ENCODE measurements around the gene C8G. TPM values are rescaled to one million over a fixed set of nuclear protein-coding genes. Genes with fewer than 3 reads are reported as not detected.

C8G gene
- total RNA-seq, 2 donors from 2014 or later, result 2.4 to 2.5 TPM

GRCh38 chr9:136988872-136989271, 43.8 kb downstream of the C8G start:
- no peak for ATAC-seq
- Mint-ChIP-seq H3K27me3 (peaks cover 5% of the 10 kb centered on the region in 2 donors), H3K27ac (no peak overlapping the region), H3K4me1 (ENCODE audit: low read depth in 2 of 2) (peaks cover 19 to 25% of the 10 kb centered on the region in 2 donors), H3K4me3 (no peak overlapping the region), H3K36me3 (no peaks in the 10 kb centered on the region), H3K9me3 (no peaks in the 10 kb centered on the region)
- DNase-seq (ENCODE audit: low spot score), result no peak

- DNase-seq (ENCODE audit: low spot score), result no peak
- no peaks in the 10 kb centered on the region for H3K9me3 Mint-ChIP-seq
- peaks cover 0 to 2% of the 10 kb centered on the region in 2 donors for H3K27me3 Mint-ChIP-seq
- H3K4me3 Mint-ChIP-seq, result peak overlapping the region; percentile 81
- no peak for ATAC-seq
- peak overlapping the region; percentile 60 to 80 for H3K27ac Mint-ChIP-seq
- no peaks in the 10 kb centered on the region for H3K36me3 Mint-ChIP-seq
- H3K4me1 Mint-ChIP-seq (ENCODE audit: low read depth in 2 of 2), result peaks cover 18 to 24% of the 10 kb centered on the region in 2 donors
These were observed 45.3 kb downstream of the C8G start for GRCh38 chr9:136990242-136990911.

- ATAC-seq, result peak; percentile 91 to 94
- peak; percentile 96 for DNase-seq (ENCODE audit: low spot score)
These were observed 47.2 kb downstream of the C8G start, which contains the start of gene PAXX for GRCh38 chr9:136991993-136992818. PAXX (plus strand) TSS chr9:136992422; CDS start chr9:136992444, 22 bp downstream.

GRCh38 chr9:136992819-136993369, 47.9 kb downstream of the C8G start:
- Mint-ChIP-seq H3K4me3 (peak overlapping the region; percentile 81), H3K9me3 (no peaks in the 10 kb centered on the region), H3K27ac (peak overlapping the region; percentile 67 to 70), H3K36me3 (no peaks in the 10 kb centered on the region), H3K27me3 (peaks cover 0 to 2% of the 10 kb centered on the region in 2 donors), H3K4me1 (ENCODE audit: low read depth in 2 of 2) (peaks cover 23 to 33% of the 10 kb centered on the region in 2 donors)
- no peak for ATAC-seq
- DNase-seq (ENCODE audit: low spot score), result no peak

More at GRCh38 chr9:136991993-136992818, 47.2 kb downstream of the C8G start, which contains the start of gene PAXX:
- H3K4me1 Mint-ChIP-seq (ENCODE audit: low read depth in 2 of 2), result peaks cover 18 to 27% of the 10 kb centered on the region in 2 donors
- peaks cover 0 to 2% of the 10 kb centered on the region in 2 donors for H3K27me3 Mint-ChIP-seq
- H3K36me3 Mint-ChIP-seq, result no peaks in the 10 kb centered on the region
- peak within 1 kb of the TSS; percentile 81 for H3K4me3 Mint-ChIP-seq
- H3K9me3 Mint-ChIP-seq, result no peaks in the 10 kb centered on the region
- peak within 1 kb of the TSS; percentile 80 to 88 for H3K27ac Mint-ChIP-seq

- Mint-ChIP-seq H3K4me1 (ENCODE audit: low read depth in 2 of 2) (peaks cover 34 to 42% of the 10 kb centered on the region in 2 donors), H3K27ac (peak overlapping the region; percentile 59 to 67), H3K27me3 (peaks cover 0 to 2% of the 10 kb centered on the region in 2 donors), H3K4me3 (peak overlapping the region; percentile 81), H3K36me3 (no peaks in the 10 kb centered on the region), H3K9me3 (no peaks in the 10 kb centered on the region)
- DNase-seq (ENCODE audit: low spot score) (no peak), ATAC-seq (no peak)
These were observed 49.3 kb downstream of the C8G start for GRCh38 chr9:136994180-136994887.

GRCh38 chr9:136994888-136995230, 49.8 kb downstream of the C8G start:
- ATAC-seq (no peak), DNase-seq (ENCODE audit: low spot score) (no peak)
- H3K36me3 Mint-ChIP-seq, result no peaks in the 10 kb centered on the region
- H3K27ac Mint-ChIP-seq, result no peak overlapping the region
- no peaks in the 10 kb centered on the region for H3K27me3 Mint-ChIP-seq
- no peaks in the 10 kb centered on the region for H3K9me3 Mint-ChIP-seq
- no peak overlapping the region for H3K4me3 Mint-ChIP-seq
- peaks cover 36 to 41% of the 10 kb centered on the region in 2 donors for H3K4me1 Mint-ChIP-seq (ENCODE audit: low read depth in 2 of 2)

- H3K27me3 Mint-ChIP-seq, result no peaks in the 10 kb centered on the region
- ATAC-seq (no peak), DNase-seq (ENCODE audit: low spot score) (no peak)
- H3K27ac Mint-ChIP-seq, result no peak overlapping the region
- H3K36me3 Mint-ChIP-seq, result no peaks in the 10 kb centered on the region
- peaks cover 39 to 45% of the 10 kb centered on the region in 2 donors for H3K4me1 Mint-ChIP-seq (ENCODE audit: low read depth in 2 of 2)
- no peaks in the 10 kb centered on the region for H3K9me3 Mint-ChIP-seq
- no peak overlapping the region for H3K4me3 Mint-ChIP-seq
These were observed 50.3 kb downstream of the C8G start for GRCh38 chr9:136995362-136995761.

- Mint-ChIP-seq H3K4me1 (ENCODE audit: low read depth in 2 of 2) (peaks cover 39 to 46% of the 10 kb centered on the region in 2 donors), H3K4me3 (peak overlapping the region; percentile 61), H3K27me3 (no peaks in the 10 kb centered on the region), H3K9me3 (no peaks in the 10 kb centered on the region), H3K27ac (peak overlapping the region; percentile 54 to 59), H3K36me3 (no peaks in the 10 kb centered on the region)
- no peak for ATAC-seq
- DNase-seq (ENCODE audit: low spot score), result no peak
These were observed 50.8 kb downstream of the C8G start for GRCh38 chr9:136995772-136996311.

Other genes with a start within 250 kb of the C8G start
- gene DIPK1B, start 232.7 kb upstream of the C8G start, total RNA-seq, result not detected
- under 1 TPM; 0.21 to 0.45 TPM for gene LCN10, start 202.3 kb upstream of the C8G start, total RNA-seq
- not detected for gene LCN6, start 196.7 kb upstream of the C8G start, total RNA-seq
- gene LCN8, start 187.0 kb upstream of the C8G start, total RNA-seq, result not detected
- not detected for gene LCN15, start 180.7 kb upstream of the C8G start, total RNA-seq
- 10 to 100 TPM; 31.9 to 50.5 TPM for gene TMEM141, start 153.9 kb upstream of the C8G start, total RNA-seq
- gene CCDC183, start 148.9 kb upstream of the C8G start, total RNA-seq, result under 1 TPM; 0.38 to 0.45 TPM
- 100 to 1,000 TPM in 1 of 2 donors, 10 to 100 TPM in 1; 74.1 to 151 TPM for gene RABL6, start 137.3 kb upstream of the C8G start, total RNA-seq
- 10 to 100 TPM in 1 of 2 donors, 1 to 10 TPM in 1; 7.8 to 11.2 TPM for gene AJM1, start 102.8 kb upstream of the C8G start, total RNA-seq
- 100 to 1,000 TPM in 1 of 2 donors, 10 to 100 TPM in 1; 71.5 to 108 TPM for gene PHPT1, start 95.8 kb upstream of the C8G start, total RNA-seq
- 10 to 100 TPM; 16.0 to 17.2 TPM for gene MAMDC4, start 92.9 kb upstream of the C8G start, total RNA-seq
- 100 to 1,000 TPM; 299 to 453 TPM for gene EDF1, start 78.9 kb upstream of the C8G start, total RNA-seq
- gene TRAF2, start 58.7 kb upstream of the C8G start, total RNA-seq, result 100 to 1,000 TPM in 1 of 2 donors, 10 to 100 TPM in 1; 55.7 to 107 TPM
- gene FBXW5, start 505 bp upstream of the C8G start, total RNA-seq, result 100 to 1,000 TPM; 102 to 155 TPM
- 1 to 10 TPM; 2.0 to 2.2 TPM for gene LCN12, start 7.0 kb downstream of the C8G start, total RNA-seq
- gene PTGDS, start 32.3 kb downstream of the C8G start, total RNA-seq, result 1 to 10 TPM; 1.7 to 4.4 TPM
- gene LCNL1, start 37.8 kb downstream of the C8G start, total RNA-seq, result under 1 TPM in 1 of 2 donors, not detected in 1; 0.21 TPM
- gene PAXX, start 47.2 kb downstream of the C8G start, total RNA-seq, result 100 to 1,000 TPM in 1 of 2 donors, 10 to 100 TPM in 1; 64.0 to 118 TPM
- 10 to 100 TPM in 1 of 2 donors, 1 to 10 TPM in 1; 4.3 to 38.2 TPM for gene CLIC3, start 51.3 kb downstream of the C8G start, total RNA-seq
- gene ABCA2, start 83.0 kb downstream of the C8G start, total RNA-seq, result 100 to 1,000 TPM in 1 of 2 donors, 10 to 100 TPM in 1; 77.6 to 109 TPM
- 10 to 100 TPM; 10.0 to 17.8 TPM for gene FUT7, start 86.8 kb downstream of the C8G start, total RNA-seq
- 10 to 100 TPM; 11.2 to 41.7 TPM for gene NPDC1, start 100.9 kb downstream of the C8G start, total RNA-seq
- not detected for gene ENTPD2, start 108.8 kb downstream of the C8G start, total RNA-seq
- 10 to 100 TPM in 1 of 2 donors, 1 to 10 TPM in 1; 9.5 to 20.8 TPM for gene SAPCD2, start 125.3 kb downstream of the C8G start, total RNA-seq
- 10 to 100 TPM; 19.9 to 22.0 TPM for gene UAP1L1, start 132.3 kb downstream of the C8G start, total RNA-seq
- gene MAN1B1, start 141.7 kb downstream of the C8G start, total RNA-seq, result 10 to 100 TPM; 34.1 to 55.8 TPM
- 100 to 1,000 TPM; 188 to 310 TPM for gene DPP7, start 169.5 kb downstream of the C8G start, total RNA-seq
- under 1 TPM in 1 of 2 donors, not detected in 1; 0.11 TPM for gene GRIN1, start 193.9 kb downstream of the C8G start, total RNA-seq
- gene LRRC26, start 224.8 kb downstream of the C8G start, total RNA-seq, result not detected
- not detected for gene TMEM210, start 226.8 kb downstream of the C8G start, total RNA-seq
- gene ANAPC2, start 243.3 kb downstream of the C8G start, total RNA-seq, result 10 to 100 TPM; 75.5 to 98.1 TPM
- gene SSNA1, start 243.4 kb downstream of the C8G start, total RNA-seq, result 10 to 100 TPM; 78.3 to 91.4 TPM